ENCODE data around the gene ZBTB2. TPM values are rescaled to one million over a fixed set of nuclear protein-coding genes. Genes with fewer than 3 reads are reported as not detected.

Gene ZBTB2
- total RNA-seq, 4 donors from 2014 or later = 2.4 to 9.6 (median 7.6) TPM

GRCh38 chr6:151422981-151423380 lies 31.6 kb upstream of the ZBTB2 start:
- intact Hi-C loops (cut with DNase I; ENCODE audit: low total_unique reads) = no loop called here
- H3K9me3 ChIP-seq = no peaks in the 10 kb centered on the region
- WGBS, 2 donors (ENCODE audit: low coverage in 1 of 2) = 79 to 91% methylated on average over 4 of the region's 4 CpGs
- no peaks in the 10 kb centered on the region for H3K4me1 ChIP-seq
- H3K27me3 ChIP-seq = no peaks in the 10 kb centered on the region
- H3K27ac ChIP-seq = no peak overlapping the region
- peaks cover 0 to 35% (median 11%) of the 10 kb centered on the region in 4 donors for H3K36me3 ChIP-seq
- in situ Hi-C loops (cut with MboI; ENCODE audit: low pct_ligation_motif_present in 1 of 4, low pct_unique_long_range_greater_than_20kb in 1 of 4, low sequenced_read_pairs in 3 of 4) = no loop called here
- H3K4me3 ChIP-seq = no peak overlapping the region
- DNase-seq = no peak
- TF ChIP-seq EP300 (IDR thresholded peaks at IDR 0.05; ENCODE audit: low read depth) = no peak

- Histone ChIP-seq H3K4me3 (no peak overlapping the region), H3K9me3 (no peaks in the 10 kb centered on the region), H3K4me1 (no peaks in the 10 kb centered on the region), H3K27me3 (no peaks in the 10 kb centered on the region), H3K27ac (no peak overlapping the region), H3K36me3 (peaks cover 0 to 29% (median 14%) of the 10 kb centered on the region in 4 donors)
- TF ChIP-seq POLR2AphosphoS5 (IDR thresholded peaks at IDR 0.05) (no peak), CTCF (IDR thresholded peaks at IDR 0.05) (no peak), EP300 (IDR thresholded peaks at IDR 0.05; ENCODE audit: low read depth) (no peak), POLR2A (IDR thresholded peaks at IDR 0.05) (no peak)
- DNase-seq = no peak
- 97 to 100% methylated on average over 1 of the region's 1 CpG for WGBS, 2 donors (ENCODE audit: low coverage in 1 of 2)
- in situ Hi-C loops (cut with MboI; ENCODE audit: low pct_ligation_motif_present in 1 of 4, low pct_unique_long_range_greater_than_20kb in 1 of 4, low sequenced_read_pairs in 3 of 4) (no loop called here), intact Hi-C loops (cut with DNase I; ENCODE audit: low total_unique reads) (no loop called here)
Measured at GRCh38 chr6:151417477-151417876, 26.1 kb upstream of the ZBTB2 start.

- H3K27me3 ChIP-seq = no peaks in the 10 kb centered on the region
- no peak for TF ChIP-seq POLR2A (IDR thresholded peaks at IDR 0.05)
- TF ChIP-seq EP300 (IDR thresholded peaks at IDR 0.05; ENCODE audit: low read depth) = no peak
- no peak for TF ChIP-seq POLR2AphosphoS5 (IDR thresholded peaks at IDR 0.05)
- no peak for TF ChIP-seq CTCF (IDR thresholded peaks at IDR 0.05)
- H3K4me3 ChIP-seq = no peak overlapping the region
- no peak overlapping the region for H3K27ac ChIP-seq
- in situ Hi-C loops (cut with MboI; ENCODE audit: low pct_ligation_motif_present in 1 of 4, low pct_unique_long_range_greater_than_20kb in 1 of 4, low sequenced_read_pairs in 3 of 4) (no loop called here), intact Hi-C loops (cut with DNase I; ENCODE audit: low total_unique reads) (no loop called here)
- H3K36me3 ChIP-seq = peaks cover 0 to 24% (median 6%) of the 10 kb centered on the region in 4 donors
- 94 to 100% methylated on average over 3 of the region's 3 CpGs for WGBS, 2 donors (ENCODE audit: low coverage in 1 of 2)
- no peaks in the 10 kb centered on the region for H3K4me1 ChIP-seq
- H3K9me3 ChIP-seq = no peaks in the 10 kb centered on the region
- no peak for DNase-seq
Measured at GRCh38 chr6:151414641-151415260, 23.4 kb upstream of the ZBTB2 start.

DNA sequence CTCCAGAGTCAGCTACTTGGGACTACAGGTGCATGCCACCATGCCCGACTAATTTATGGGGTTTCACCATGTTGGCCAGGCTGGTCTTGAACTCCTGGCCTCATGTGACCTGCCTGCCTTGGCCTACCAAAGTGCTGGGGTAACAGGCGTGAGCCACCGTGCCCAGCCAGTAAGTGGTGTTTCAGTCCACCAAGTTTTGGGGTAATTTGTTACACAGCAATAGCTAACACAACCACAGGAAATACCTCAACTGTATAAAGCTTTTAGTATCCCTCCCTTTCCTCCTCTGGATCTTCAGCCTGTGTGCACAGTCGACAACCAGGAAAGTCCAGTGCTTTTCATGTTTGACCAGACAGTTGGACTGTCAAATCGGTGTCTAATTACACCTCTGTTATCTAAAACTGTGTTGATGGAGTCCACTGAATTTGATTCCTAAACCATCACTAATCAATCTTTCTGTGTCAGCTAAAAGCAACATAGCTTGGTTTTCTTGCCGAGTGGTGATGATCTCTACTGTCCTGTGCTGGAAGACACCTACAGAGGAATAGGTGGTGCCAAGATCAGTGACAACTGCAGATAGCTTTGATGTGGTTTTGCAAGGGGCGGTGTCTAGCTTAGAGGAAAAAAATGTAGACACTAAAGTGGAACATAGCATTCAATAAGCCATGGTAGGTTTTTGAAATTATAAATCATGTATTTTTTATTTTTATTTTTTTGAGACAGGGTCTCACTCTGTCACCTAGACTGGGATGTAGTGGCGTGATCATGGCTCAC lies 22.2 kb upstream of the ZBTB2 start:
- H3K36me3 ChIP-seq = peaks cover 0 to 24% (median 6%) of the 10 kb centered on the region in 4 donors
- WGBS, 2 donors (ENCODE audit: low coverage in 1 of 2) = 96% methylated on average over 5 to 8 of the region's 8 CpGs
- no peaks in the 10 kb centered on the region for H3K4me1 ChIP-seq
- in situ Hi-C loops (cut with MboI; ENCODE audit: low pct_ligation_motif_present in 1 of 4, low pct_unique_long_range_greater_than_20kb in 1 of 4, low sequenced_read_pairs in 3 of 4) = no loop called here
- no peak for DNase-seq
- no peaks in the 10 kb centered on the region for H3K27me3 ChIP-seq
- no peak overlapping the region for H3K27ac ChIP-seq
- H3K4me3 ChIP-seq = no peak overlapping the region
- TF ChIP-seq POLR2A (IDR thresholded peaks at IDR 0.05) (no peak), POLR2AphosphoS5 (IDR thresholded peaks at IDR 0.05) (no peak), EP300 (IDR thresholded peaks at IDR 0.05; ENCODE audit: low read depth) (no peak), CTCF (IDR thresholded peaks at IDR 0.05) (no peak)
- H3K9me3 ChIP-seq = no peaks in the 10 kb centered on the region
- intact Hi-C loops (cut with DNase I; ENCODE audit: low total_unique reads) = no loop called here

All from transverse colon (tissue), 4 donors.